HepG2 (cell line): ENCODE results near the gene PSME3IP1. TPM values are rescaled to one million over a fixed set of nuclear protein-coding genes. Genes with fewer than 3 reads are reported as not detected.

Experiments
- ASH2L ChIP-seq: fragments of 300-600, 200-600 bp; sonication (generic); IDR thresholded peaks from 2 replicates; pipeline ENCODE4 v1.7.0; 2017; ENCODE audit warnings: low read depth, mild to moderate bottlenecking, moderate library complexity, mixed read lengths, low read length; ENCODE audit not compliant: insufficient read length
- DNMT3B ChIP-seq: conservative IDR thresholded peaks from 2 replicates; pipeline ENCODE4 v1.6.1; 2016; ENCODE audit warnings: missing biosample characterization, control low read depth
- HDAC1 ChIP-seq: sonication (generic); formaldehyde crosslinking; IDR thresholded peaks from 2 replicates; pipeline ENCODE4 v1.5.1; 2020; ENCODE audit warnings: mild to moderate bottlenecking, missing genetic modification reagents
- HNF4A ChIP-seq: sonication (generic); formaldehyde crosslinking; IDR thresholded peaks from 2 replicates; pipeline ENCODE4 v1.4.0; 2020; ENCODE audit warnings: missing genetic modification reagents
- LCORL ChIP-seq, 2 experiments: fragments of 450-650 bp in 1 of 2; sonication (generic) in 1 of 2; formaldehyde crosslinking in 1 of 2; IDR thresholded peaks; 2 replicates each; pipeline versions ENCODE4 v1.5.0 to v1.6.1; 2017 to 2020; ENCODE audit warnings: antibody characterized with exemption in 1 of 2, missing genetic modification reagents in 1 of 2
- MAF1 ChIP-seq: sonication (generic); formaldehyde crosslinking; IDR thresholded peaks from 2 replicates; pipeline ENCODE4 v1.5.0; 2020; ENCODE audit warnings: missing genetic modification reagents, borderline replicate concordance
- MED8 ChIP-seq: sonication (generic); formaldehyde crosslinking; IDR thresholded peaks from 2 replicates; pipeline ENCODE4 v1.8.1; 2023; ENCODE audit warnings: mild to moderate bottlenecking, missing genetic modification reagents; ENCODE audit not compliant: insufficient replicate concordance
- PAXIP1 ChIP-seq: sonication (generic); formaldehyde crosslinking; conservative IDR thresholded peaks from 2 replicates; pipeline ENCODE4 v1.4.0; 2020; ENCODE audit warnings: mild to moderate bottlenecking, missing genetic modification reagents, moderate library complexity
- PRPF4 ChIP-seq: fragments of 200-400 bp; formaldehyde crosslinking; IDR thresholded peaks from 2 replicates; pipeline ENCODE4 v1.6.1; 2016; ENCODE audit warnings: low read length, low read depth; ENCODE audit not compliant: poor library complexity, severe bottlenecking
- RAD51 ChIP-seq: fragments of 450-650 bp; IDR thresholded peaks from 2 replicates; pipeline ENCODE4 v1.6.1; 2016; ENCODE audit warnings: borderline replicate concordance
- SNAPC5 ChIP-seq: sonication (generic); formaldehyde crosslinking; IDR thresholded peaks from 2 replicates; pipeline ENCODE4 v1.8.1; 2023; ENCODE audit warnings: mild to moderate bottlenecking, missing genetic modification reagents, borderline replicate concordance
- TEAD3 ChIP-seq: optimal IDR thresholded peaks from 2 replicates; pipeline ENCODE3; 2016; ENCODE audit warnings: borderline replicate concordance
- TRIM22 ChIP-seq: fragments of 450-650 bp; IDR thresholded peaks from 2 replicates; pipeline ENCODE4 v1.6.1; 2017
- ZBTB33 ChIP-seq: sonication (generic); formaldehyde crosslinking; IDR thresholded peaks from 2 replicates; pipeline ENCODE4 v1.4.0; 2020; ENCODE audit warnings: missing genetic modification reagents
- ZFP36L1 ChIP-seq: sonication (generic); formaldehyde crosslinking; IDR thresholded peaks from 2 replicates; pipeline ENCODE4 v1.8.0; 2022; ENCODE audit warnings: mild to moderate bottlenecking, missing genetic modification reagents, moderate library complexity
- ZNF564 ChIP-seq: sonication (generic); formaldehyde crosslinking; IDR thresholded peaks from 2 replicates; pipeline ENCODE4 v1.8.1; 2023; ENCODE audit warnings: mild to moderate bottlenecking, missing genetic modification reagents
- ZNF569 ChIP-seq: sonication (generic); formaldehyde crosslinking; IDR thresholded peaks from 2 replicates; pipeline ENCODE4 v1.5.0; 2020; ENCODE audit warnings: mild to moderate bottlenecking, missing genetic modification reagents, moderate library complexity, borderline replicate concordance
- ZNF572 ChIP-seq: sonication (generic); formaldehyde crosslinking; IDR thresholded peaks from 2 replicates; pipeline ENCODE4 v1.5.1; 2020; ENCODE audit warnings: mild to moderate bottlenecking, missing genetic modification reagents
- ZNF607 ChIP-seq: sonication (generic); formaldehyde crosslinking; IDR thresholded peaks from 2 replicates; pipeline ENCODE4 v1.5.1; 2020; ENCODE audit warnings: missing genetic modification reagents, mild to moderate bottlenecking, borderline replicate concordance
- ZNF629 ChIP-seq: sonication (generic); formaldehyde crosslinking; conservative IDR thresholded peaks from 2 replicates; pipeline ENCODE4 v1.5.0; 2020; ENCODE audit warnings: missing genetic modification reagents
- ZSCAN22 ChIP-seq: sonication (generic); formaldehyde crosslinking; IDR thresholded peaks from 2 replicates; pipeline ENCODE4 v1.4.0; 2020; ENCODE audit warnings: mild to moderate bottlenecking, missing genetic modification reagents
- polyA plus RNA-seq, 8 experiments: library from polyadenylated mRNA; depleted of rRNA in 3 of 8; stranded (reverse) in 7 of 8; unstranded in 1 of 8; fragments of >200 nt; fragmentation: Illumina TruSeq in 4 of 8; extraction: Trizol in 4 of 8; gene quantifications; 2 replicates each; pipeline versions ENCODE4 v1.2.1 to v1.2.3, GENCODE V29; 2011 to 2016; ENCODE audit warnings: low read depth in 4 of 8, missing spikeins in 1 of 8, mixed read lengths in 1 of 8; ENCODE audit not compliant: insufficient read depth in 1 of 8
- total RNA-seq, 5 experiments: library from RNA; depleted of rRNA; stranded (reverse); fragments of >200 nt; fragmentation: Illumina TruSeq; extraction: Trizol; gene quantifications; 2 replicates each; pipeline ENCODE4 v1.2.3, GENCODE V29; 2016; ENCODE audit warnings: low read depth in 1 of 5

Gene PSME3IP1
- total and polyA plus RNA-seq, 2 of the 13 experiments (the other 11 are each of a cell fraction or from before 2014, with no cell fraction given), result 90.8 to 99.8 TPM

GRCh38 chr16:57185446-57185944 lies 344 bp downstream of the PSME3IP1 start (continued):
- TF ChIP-seq MED8 (CRISPR knock-in tag) (peak; percentile 55), RAD51 (no peak), ZNF564 (CRISPR knock-in tag) (no peak), ZBTB33 (CRISPR knock-in tag) (no peak), MAF1 (CRISPR knock-in tag) (no peak), LCORL (IDR thresholded peaks at IDR 0.05) (no peak), LCORL (CRISPR knock-in tag; IDR thresholded peaks at IDR 0.05) (no peak; the same call in 1 of the 2 replicates), TEAD3 (no peak), DNMT3B (CRISPR knock-in tag) (no peak), HDAC1 (peak; percentile 50; the same call in 1 of the 2 replicates), PAXIP1 (CRISPR knock-in tag) (no peak), TRIM22 (no peak), SNAPC5 (CRISPR knock-in tag) (no peak), ZNF569 (CRISPR knock-in tag) (no peak), ZNF572 (CRISPR knock-in tag) (peak; percentile 65), ASH2L (peak; percentile 96), ZNF629 (CRISPR knock-in tag) (no peak), ZFP36L1 (no peak), PRPF4 (no peak), ZNF607 (no peak), HNF4A (no peak), ZSCAN22 (CRISPR knock-in tag) (no peak)
- TF ChIP-seq, all 625 proteins: peak for 145
